Left ventricle myocardium superior (tissue), 1 donor: ENCODE data around the gene VWA8. TPM values are rescaled to one million over a fixed set of nuclear protein-coding genes. Genes with fewer than 3 reads are reported as not detected.

Source experiments
- ATAC-seq: fragments of 200-7000 bp; cut with Tn5 transposase; one replicate; pipeline ENCODE4 v1.9.1; 2020; ENCODE audit warnings: mild to moderate bottlenecking, moderate library complexity
- DNase-seq: peaks from one replicate; pipeline ENCODE4 v3.0.0-alpha.2; 2020
- intact Hi-C: fragments of 100-400 bp; cut with micrococcal nuclease; formaldehyde crosslinking; loops from one replicate; pipeline ENCODE4 v1.11.0; 2022
- total RNA-seq: library from RNA; stranded (reverse); fragmentation: NEBNext Ultra II Directional; extraction: Animal tissue kit (Norgen Biotek cat#: 25700); gene quantifications from one replicate; pipeline ENCODE4 v1.2.1, GENCODE V29; 2021
- donor health status: DM: no; HTN: yes; CAD: no; lungs with severe emphysema.

VWA8 gene
- total RNA-seq, 1 donor from 2014 or later, result 45.0 TPM

GRCh38 chr13:41710771-41711170 lies 250.1 kb downstream of the VWA8 start:
- no peak for DNase-seq
- intact Hi-C loops, result loop anchor here (5.0 kb wide), 1 partner anchor 42 kb away; no protein-coding TSS in a partner anchor
- ATAC-seq, result no peak

- intact Hi-C loops, result no loop called here
- DNase-seq (no peak), ATAC-seq (no peak)
Observed at GRCh38 chr13:41709511-41709910, 251.4 kb downstream of the VWA8 start.

- ATAC-seq (peak; percentile 74), DNase-seq (peak; percentile 40)
- intact Hi-C loops, result no loop called here
Observed at GRCh38 chr13:41708713-41709112, 252.2 kb downstream of the VWA8 start.

GRCh38 chr13:41707194-41707821 lies 253.6 kb downstream of the VWA8 start:
- DNase-seq, result no peak
- ATAC-seq, result peak; percentile 51
- intact Hi-C loops, result no loop called here

GRCh38 chr13:41706152-41706551 lies 254.8 kb downstream of the VWA8 start:
- intact Hi-C loops, result no loop called here

GRCh38 chr13:41702540-41702939 lies 258.4 kb downstream of the VWA8 start:
- intact Hi-C loops, result no loop called here
- ATAC-seq, result no peak
- DNase-seq, result no peak

More at GRCh38 chr13:41706152-41706551, 254.8 kb downstream of the VWA8 start:
- DNase-seq (no peak), ATAC-seq (peak; percentile 89)

- DNase-seq (no peak), ATAC-seq (no peak)
- intact Hi-C loops, result no loop called here
Observed at GRCh38 chr13:41701676-41702075, 259.2 kb downstream of the VWA8 start.

- intact Hi-C loops, result no loop called here
- DNase-seq, result no peak
Observed at GRCh38 chr13:41700790-41701310, 260.1 kb downstream of the VWA8 start.

GRCh38 chr13:41699759-41700158 lies 261.1 kb downstream of the VWA8 start:
- DNase-seq (no peak), ATAC-seq (no peak)
- intact Hi-C loops, result no loop called here

More at GRCh38 chr13:41700790-41701310, 260.1 kb downstream of the VWA8 start:
- ATAC-seq, result peak; percentile 80

GRCh38 chr13:41697578-41697977 lies 263.3 kb downstream of the VWA8 start:
- intact Hi-C loops, result no loop called here
- ATAC-seq (no peak), DNase-seq (no peak)

- ATAC-seq (no peak), DNase-seq (no peak)
- intact Hi-C loops, result no loop called here
Observed at GRCh38 chr13:41696163-41697003, 264.5 kb downstream of the VWA8 start.

- DNase-seq (peak; percentile 35), ATAC-seq (peak; percentile 94)
- intact Hi-C loops, result no loop called here
Observed at GRCh38 chr13:41694545-41695301, 266.2 kb downstream of the VWA8 start.

- DNase-seq, result no peak
- intact Hi-C loops, result no loop called here
- no peak for ATAC-seq
Observed at GRCh38 chr13:41693434-41693833, 267.5 kb downstream of the VWA8 start.

GRCh38 chr13:41691274-41691673 lies 269.6 kb downstream of the VWA8 start:
- DNase-seq, result no peak
- intact Hi-C loops, result no loop called here
- ATAC-seq, result no peak

GRCh38 chr13:41682766-41683165 lies 278.1 kb downstream of the VWA8 start:
- DNase-seq (no peak), ATAC-seq (no peak)
- intact Hi-C loops, result no loop called here

GRCh38 chr13:41682001-41682400 lies 278.9 kb downstream of the VWA8 start:
- ATAC-seq (peak; percentile 52), DNase-seq (no peak)
- intact Hi-C loops, result no loop called here

- intact Hi-C loops, result no loop called here
- DNase-seq, result no peak
- ATAC-seq, result no peak
Observed at GRCh38 chr13:41681587-41681986, 279.3 kb downstream of the VWA8 start.

- DNase-seq, result no peak
- no peak for ATAC-seq
- intact Hi-C loops, result no loop called here
Observed at GRCh38 chr13:41680900-41681299, 280.0 kb downstream of the VWA8 start.

- peak; percentile 50 for ATAC-seq
- intact Hi-C loops, result no loop called here
- no peak for DNase-seq
Observed at GRCh38 chr13:41678848-41679247, 282.1 kb downstream of the VWA8 start.

- intact Hi-C loops, result no loop called here
Observed at GRCh38 chr13:41678249-41678648, 282.7 kb downstream of the VWA8 start.

More at GRCh38 chr13:41678249-41678648, 282.7 kb downstream of the VWA8 start:
- ATAC-seq, result peak; percentile 76
- no peak for DNase-seq
